Hepatocyte (in vitro differentiated cells): Measurements from ENCODE around the gene PHF10. TPM values are rescaled to one million over a fixed set of nuclear protein-coding genes. Genes with fewer than 3 reads are reported as not detected.

Experiments used
- DNase-seq: peaks from one replicate; pipeline ENCODE4 v3.0.0-alpha.2; 2016; ENCODE audit warnings: low spot score
- H2AFZ ChIP-seq: fragments of 200-600 bp; sonication (generic); 2 replicates; pipeline ENCODE4 v1.6.0; 2016; ENCODE audit warnings: antibody characterized with exemption, mild to moderate bottlenecking
- H3K27ac ChIP-seq: fragments of 200-600 bp; sonication (generic); 2 replicates; pipeline ENCODE4 v1.5.1; 2016; ENCODE audit warnings: mild to moderate bottlenecking
- H3K27me3 ChIP-seq: fragments of 200-600 bp; sonication (generic); 2 replicates; pipeline ENCODE4 v1.6.1; 2016
- H3K36me3 ChIP-seq: fragments of 200-600 bp; sonication (generic); replicated peaks from 2 replicates; pipeline ENCODE4 v1.5.1; 2016; ENCODE audit warnings: low read depth; ENCODE audit not compliant: insufficient read depth
- H3K4me1 ChIP-seq: fragments of 200-600 bp; sonication (generic); 2 replicates; pipeline ENCODE4 v1.5.1; 2016; ENCODE audit warnings: mild to moderate bottlenecking, moderate library complexity; ENCODE audit not compliant: insufficient read depth
- H3K4me2 ChIP-seq: fragments of 200-600 bp; sonication (generic); 2 replicates; pipeline ENCODE4 v1.6.0; 2016
- H3K4me3 ChIP-seq: fragments of 200-600 bp; sonication (generic); 2 replicates; pipeline ENCODE4 v1.5.1; 2016; ENCODE audit warnings: mild to moderate bottlenecking
- H3K79me2 ChIP-seq: fragments of 200-600 bp; sonication (generic); 2 replicates; pipeline ENCODE4 v1.6.0; 2017; ENCODE audit warnings: mild to moderate bottlenecking
- H3K9me2 ChIP-seq: fragments of 200-600 bp; sonication (generic); replicated peaks from 2 replicates; pipeline ENCODE4 v1.6.0; 2017; ENCODE audit warnings: mild to moderate bottlenecking; ENCODE audit not compliant: insufficient read depth
- H3K9me3 ChIP-seq: fragments of 200-600 bp; sonication (generic); 2 replicates; pipeline ENCODE4 v1.5.1; 2016; ENCODE audit warnings: low read depth, mild to moderate bottlenecking
- H4K20me1 ChIP-seq: fragments of 200-600 bp; sonication (generic); 2 replicates; pipeline ENCODE4 v1.6.0; 2016; ENCODE audit warnings: mild to moderate bottlenecking; ENCODE audit not compliant: insufficient read depth, poor library complexity, severe bottlenecking
- EZH2 ChIP-seq: fragments of 200-600 bp; sonication (generic); IDR thresholded peaks from 2 replicates; pipeline ENCODE4 v1.6.1; 2016; ENCODE audit warnings: antibody characterized with exemption, mild to moderate bottlenecking, borderline replicate concordance
- EZH2phosphoT487 ChIP-seq: fragments of 200-600 bp; sonication (generic); IDR thresholded peaks from one replicate; pipeline ENCODE4 v1.6.1; 2018; ENCODE audit warnings: antibody characterized with exemption, mild to moderate bottlenecking, low read depth, moderate library complexity; ENCODE audit not compliant: unreplicated experiment, severe bottlenecking
- WGBS: methylation state at CpG from one replicate; pipeline ENCODE4 v1.1.6; 2016; ENCODE audit warnings: low lambda C conversion rate; ENCODE audit errors: missing lambda C conversion rate; 5-methylcytosine and 5-hydroxymethylcytosine counted together
- polyA plus RNA-seq: library from polyadenylated mRNA; unstranded; fragments of >200 nt; fragmentation: Nextera tagmentation; extraction: Ambion mirVana; gene quantifications from 2 replicates; pipeline ENCODE4 v1.2.1, GENCODE V29; 2016
- total RNA-seq: library from RNA; depleted of rRNA; stranded (reverse); fragments of >200 nt; gene quantifications from 2 replicates; pipeline ENCODE4 v1.2.3, GENCODE V29; 2014
- TF ChIP-seq, protein P1 (sequence below): fragments of 200-600 bp; sonication (generic); IDR thresholded peaks from 2 replicates; pipeline ENCODE4 v1.5.1; 2016; ENCODE audit warnings: antibody characterized with exemption, mild to moderate bottlenecking; ENCODE audit not compliant: poor library complexity

PHF10 gene
- total and polyA plus RNA-seq, 2 experiments from 2014 or later, result 30.1 to 41.8 TPM

DNA sequence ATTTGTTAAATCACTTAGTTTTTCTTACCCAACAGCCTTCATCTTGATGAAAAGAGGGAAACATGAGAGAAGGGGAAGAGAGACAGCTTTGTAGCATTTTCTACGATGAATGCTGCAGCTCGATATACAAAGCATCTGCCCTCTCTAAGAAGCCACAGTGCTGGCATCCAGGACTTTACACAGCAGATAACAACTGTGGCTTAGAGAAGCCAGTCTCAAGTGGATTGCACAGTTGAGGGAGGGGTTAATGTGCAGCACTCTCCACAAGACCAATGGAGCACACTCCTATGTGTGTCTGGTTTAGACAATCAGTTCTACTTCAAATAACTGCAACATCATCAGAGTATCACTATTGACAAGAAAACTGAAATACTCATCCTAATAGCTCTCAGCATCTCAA lies 16.5 kb downstream of the PHF10 start:
- TF ChIP-seq, protein P1, sequence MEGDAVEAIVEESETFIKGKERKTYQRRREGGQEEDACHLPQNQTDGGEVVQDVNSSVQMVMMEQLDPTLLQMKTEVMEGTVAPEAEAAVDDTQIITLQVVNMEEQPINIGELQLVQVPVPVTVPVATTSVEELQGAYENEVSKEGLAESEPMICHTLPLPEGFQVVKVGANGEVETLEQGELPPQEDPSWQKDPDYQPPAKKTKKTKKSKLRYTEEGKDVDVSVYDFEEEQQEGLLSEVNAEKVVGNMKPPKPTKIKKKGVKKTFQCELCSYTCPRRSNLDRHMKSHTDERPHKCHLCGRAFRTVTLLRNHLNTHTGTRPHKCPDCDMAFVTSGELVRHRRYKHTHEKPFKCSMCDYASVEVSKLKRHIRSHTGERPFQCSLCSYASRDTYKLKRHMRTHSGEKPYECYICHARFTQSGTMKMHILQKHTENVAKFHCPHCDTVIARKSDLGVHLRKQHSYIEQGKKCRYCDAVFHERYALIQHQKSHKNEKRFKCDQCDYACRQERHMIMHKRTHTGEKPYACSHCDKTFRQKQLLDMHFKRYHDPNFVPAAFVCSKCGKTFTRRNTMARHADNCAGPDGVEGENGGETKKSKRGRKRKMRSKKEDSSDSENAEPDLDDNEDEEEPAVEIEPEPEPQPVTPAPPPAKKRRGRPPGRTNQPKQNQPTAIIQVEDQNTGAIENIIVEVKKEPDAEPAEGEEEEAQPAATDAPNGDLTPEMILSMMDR, result no peak
- TF ChIP-seq EZH2 (no peak), EZH2phosphoT487 (no peak)
- Histone ChIP-seq H3K9me3 (no peaks in the 10 kb centered on the region), H3K27me3 (no peaks in the 10 kb centered on the region), H3K4me3 (no peak overlapping the region), H3K4me1 (peaks cover 19% of the 10 kb centered on the region), H3K9me2 (no peaks in the 10 kb centered on the region), H3K79me2 (peaks cover 43% of the 10 kb centered on the region), H3K27ac (no peak overlapping the region), H2AFZ (no peak overlapping the region), H4K20me1 (peaks cover 11% of the 10 kb centered on the region), H3K36me3 (no peaks in the 10 kb centered on the region), H3K4me2 (no peak overlapping the region)
- DNase-seq, result no peak
- WGBS, result 90% methylated on average over 2 of the region's 2 CpGs

DNA sequence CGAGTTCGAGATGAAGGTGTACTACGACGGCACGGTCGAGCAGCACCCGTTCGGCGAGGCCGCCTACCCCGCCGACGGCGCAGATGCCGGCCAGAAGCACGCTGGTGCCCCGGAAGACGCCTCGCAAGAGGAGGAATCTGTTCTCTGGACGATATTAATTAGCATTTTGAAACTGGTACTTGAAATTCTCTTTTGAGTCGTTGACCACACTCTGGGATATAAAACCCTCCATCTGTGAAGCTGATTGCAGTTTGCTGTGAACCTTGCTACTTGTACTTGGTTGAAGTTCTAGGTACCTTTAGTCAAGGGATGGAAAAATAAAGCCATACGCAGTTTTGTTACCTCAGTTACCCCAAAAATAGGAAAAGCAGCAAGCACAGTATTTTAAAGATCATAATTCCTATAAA lies 21.5 kb downstream of the PHF10 start:
- H2AFZ ChIP-seq, result peak overlapping the region; percentile 26
- no peaks in the 10 kb centered on the region for H3K36me3 ChIP-seq
- H3K4me3 ChIP-seq, result peak overlapping the region; percentile 70
- peaks cover 11% of the 10 kb centered on the region for H4K20me1 ChIP-seq
- 5% methylated on average over 22 of the region's 22 CpGs for WGBS
- TF ChIP-seq EZH2phosphoT487, result no peak
- TF ChIP-seq EZH2, result no peak
- TF ChIP-seq, protein P1, result no peak
- no peak for DNase-seq
- peaks cover 29% of the 10 kb centered on the region for H3K4me1 ChIP-seq
- peaks cover 64% of the 10 kb centered on the region for H3K79me2 ChIP-seq
- H3K27me3 ChIP-seq, result no peaks in the 10 kb centered on the region
- peak overlapping the region; percentile 96 for H3K27ac ChIP-seq
- H3K4me2 ChIP-seq, result peak overlapping the region; percentile 96
- no peaks in the 10 kb centered on the region for H3K9me3 ChIP-seq
- H3K9me2 ChIP-seq, result no peaks in the 10 kb centered on the region

DNA sequence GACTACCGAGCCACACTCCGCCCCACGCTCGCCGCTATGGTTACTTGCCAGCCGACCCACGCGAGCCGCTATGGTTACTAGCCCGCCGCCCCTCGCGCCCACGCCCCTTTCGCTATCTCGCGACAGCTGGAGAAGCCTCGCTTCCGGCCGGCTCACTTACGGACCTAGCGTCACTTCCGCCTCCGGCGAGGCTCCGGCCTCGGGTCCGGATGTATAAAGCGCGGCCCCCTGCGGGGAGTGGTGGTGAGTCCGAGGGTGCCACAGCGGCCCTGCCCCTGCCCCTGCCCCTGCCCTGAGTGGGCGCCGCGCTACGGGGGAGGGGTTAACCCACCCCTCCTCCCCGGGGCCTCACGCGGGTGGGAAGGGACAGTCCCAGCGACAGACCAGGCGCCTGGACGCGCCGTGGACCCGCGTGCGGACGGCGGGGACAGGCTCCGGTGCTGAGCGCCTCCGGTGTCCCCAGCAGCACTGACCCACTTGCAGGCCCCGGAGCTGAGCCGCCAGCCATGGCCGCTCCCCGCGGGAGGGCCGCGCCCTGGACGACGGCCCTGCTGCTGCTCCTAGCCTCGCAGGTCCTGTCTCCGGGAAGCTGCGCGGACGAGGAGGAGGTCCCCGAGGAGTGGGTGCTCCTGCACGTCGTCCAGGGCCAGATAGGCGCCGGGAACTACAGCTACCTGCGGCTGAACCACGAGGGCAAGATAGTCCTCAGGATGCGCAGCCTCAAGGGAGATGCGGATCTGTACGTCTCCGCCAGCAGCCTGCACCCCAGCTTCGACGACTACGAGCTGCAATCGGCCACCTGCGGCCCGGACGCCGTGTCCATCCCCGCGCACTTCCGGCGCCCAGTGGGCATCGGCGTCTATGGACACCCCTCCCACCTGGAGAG lies 22.1 kb downstream of the PHF10 start, which contains the start of the genes C6orf120 and WDR27:
C6orf120 (plus strand) TSS at position 173 of the 886 bp plus-strand sequence; CDS start at position 507, 334 bp downstream.
WDR27 (minus strand) TSS at position 76 of the 886 bp plus-strand sequence. CDS start 13,024 bp downstream, outside the sequence.
- peak; percentile 98 for DNase-seq

More for the DNA sequence above, 22.1 kb downstream of the PHF10 start, which contains the start of the genes C6orf120 and WDR27:
- Histone ChIP-seq H3K4me2 (peak within 1 kb of the TSS; percentile 96), H3K4me3 (peak within 1 kb of the TSS; percentile 70), H3K4me1 (peaks cover 29% of the 10 kb centered on the region), H3K27ac (peak within 1 kb of the TSS; percentile 96), H3K27me3 (no peaks in the 10 kb centered on the region), H3K79me2 (peaks cover 67% of the 10 kb centered on the region), H3K9me2 (no peaks in the 10 kb centered on the region), H3K36me3 (no peaks in the 10 kb centered on the region), H3K9me3 (no peaks in the 10 kb centered on the region), H2AFZ (peak within 1 kb of the TSS; percentile 66), H4K20me1 (peaks cover 11% of the 10 kb centered on the region)
- under 1% methylated on average over 86 of the region's 92 CpGs for WGBS
- TF ChIP-seq, protein P1, result peak; percentile 3
- TF ChIP-seq EZH2phosphoT487, result no peak
